Dedifferentiated amniotic fluid mesenchymal stem cell (primary cell): ENCODE data around the gene IRF3.

Source experiments
- DNase-seq: peaks from one replicate; pipeline ENCODE4 v3.0.0-alpha.2; 2016; ENCODE audit errors: extremely low spot score

IRF3 gene, protein sequence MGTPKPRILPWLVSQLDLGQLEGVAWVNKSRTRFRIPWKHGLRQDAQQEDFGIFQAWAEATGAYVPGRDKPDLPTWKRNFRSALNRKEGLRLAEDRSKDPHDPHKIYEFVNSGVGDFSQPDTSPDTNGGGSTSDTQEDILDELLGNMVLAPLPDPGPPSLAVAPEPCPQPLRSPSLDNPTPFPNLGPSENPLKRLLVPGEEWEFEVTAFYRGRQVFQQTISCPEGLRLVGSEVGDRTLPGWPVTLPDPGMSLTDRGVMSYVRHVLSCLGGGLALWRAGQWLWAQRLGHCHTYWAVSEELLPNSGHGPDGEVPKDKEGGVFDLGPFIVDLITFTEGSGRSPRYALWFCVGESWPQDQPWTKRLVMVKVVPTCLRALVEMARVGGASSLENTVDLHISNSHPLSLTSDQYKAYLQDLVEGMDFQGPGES

DNA sequence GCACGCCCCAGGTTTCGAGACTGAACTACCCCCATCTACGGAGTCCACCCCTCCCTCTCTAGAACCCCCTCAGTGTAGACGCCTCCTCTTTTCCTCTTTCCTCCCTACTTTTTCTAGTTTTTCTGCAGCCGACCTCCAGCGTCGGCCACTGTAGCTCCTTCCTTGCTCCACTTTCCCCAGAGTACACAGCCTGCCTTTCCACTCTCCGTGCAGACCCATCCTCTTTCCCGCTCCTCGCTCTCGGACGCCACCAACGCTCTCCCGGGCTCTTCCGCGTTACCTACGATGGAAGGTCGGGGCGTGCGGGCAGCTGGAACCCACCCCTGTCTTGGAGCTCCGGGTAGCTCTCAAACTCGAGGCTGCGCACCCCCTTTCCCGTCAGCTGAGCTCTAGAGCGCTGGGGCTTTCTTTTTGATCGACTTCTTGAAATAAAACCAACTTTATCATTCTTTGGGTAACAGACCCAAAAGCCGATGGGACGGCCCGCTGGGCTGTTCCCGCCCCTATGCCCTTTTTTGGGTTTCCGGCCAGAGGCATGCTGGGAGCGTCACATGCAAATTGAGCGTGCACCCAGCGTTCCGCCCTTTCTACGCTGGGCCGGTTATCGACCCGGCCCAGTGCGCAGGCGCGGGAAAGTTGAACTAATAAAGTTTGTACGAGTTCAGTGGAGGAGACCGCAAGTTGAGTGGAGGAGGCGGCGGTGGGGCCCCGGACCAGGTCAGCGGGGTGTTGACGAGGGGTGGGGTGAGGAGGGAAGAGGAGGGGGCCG, at the start of gene IRF3, which contains the start of gene BCL2L12:
TSS of gene IRF3 (minus strand) at position 507 of the 769 bp plus-strand sequence. CDS start 1,019 bp downstream, outside the sequence.
TSS of gene BCL2L12 (plus strand) at position 583 of the 769 bp plus-strand sequence. CDS start 760 bp downstream, outside the sequence.
- DNase-seq: peak; percentile 96

DNA sequence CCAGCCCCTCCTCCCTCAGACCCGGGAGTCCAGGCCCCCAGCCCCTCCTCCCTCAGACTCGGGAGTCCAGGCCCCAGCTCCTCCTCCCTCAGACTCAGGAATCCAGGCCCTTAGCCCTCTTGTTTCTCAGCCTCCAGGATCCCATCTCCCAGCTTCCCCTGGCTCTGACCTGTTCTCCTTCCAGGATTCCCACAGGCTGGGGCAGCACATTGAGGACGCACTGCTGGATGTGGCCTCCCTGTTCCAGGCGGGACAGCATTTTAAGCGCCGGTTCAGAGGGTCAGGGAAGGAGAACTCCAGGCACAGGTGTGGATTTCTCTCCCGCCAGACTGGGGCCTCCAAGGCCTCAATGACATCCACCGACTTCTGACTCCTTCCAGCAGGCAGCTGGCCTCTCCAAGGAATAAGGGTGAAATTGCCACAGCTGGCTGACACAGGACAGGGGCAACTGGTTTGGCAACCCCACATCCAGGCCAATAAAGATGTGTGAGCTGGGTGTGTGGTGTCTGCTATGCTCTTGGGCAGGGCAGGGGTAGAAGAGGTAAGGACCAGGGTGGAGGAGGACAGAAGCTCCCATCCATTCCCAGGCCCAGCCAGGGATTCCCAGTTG, 47.7 kb upstream of the IRF3 start:
- no peak for DNase-seq

DNA sequence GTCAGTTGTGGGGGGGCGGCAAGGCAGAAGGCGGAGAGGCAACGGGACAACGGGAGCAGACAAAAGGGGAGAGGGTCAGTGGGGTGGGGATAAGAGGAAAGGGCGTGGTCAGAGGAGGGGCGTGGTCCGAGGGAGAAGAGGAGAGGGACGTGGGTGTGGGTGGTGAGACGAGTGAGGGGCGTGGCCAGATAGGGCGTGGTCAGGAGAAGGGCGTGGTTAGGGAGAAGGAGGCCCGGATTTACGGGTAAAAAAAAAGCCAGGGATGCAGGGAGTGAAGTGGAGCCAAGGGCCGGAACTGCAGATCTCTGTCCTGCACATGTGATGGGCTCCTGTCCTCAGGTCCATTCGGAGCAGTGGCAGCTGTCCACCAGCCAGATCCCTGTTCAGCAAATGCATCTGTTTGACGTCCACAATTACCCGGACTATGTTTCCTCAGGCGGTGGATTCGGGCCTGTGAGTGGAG, 46.8 kb upstream of the IRF3 start:
- no peak for DNase-seq

DNA sequence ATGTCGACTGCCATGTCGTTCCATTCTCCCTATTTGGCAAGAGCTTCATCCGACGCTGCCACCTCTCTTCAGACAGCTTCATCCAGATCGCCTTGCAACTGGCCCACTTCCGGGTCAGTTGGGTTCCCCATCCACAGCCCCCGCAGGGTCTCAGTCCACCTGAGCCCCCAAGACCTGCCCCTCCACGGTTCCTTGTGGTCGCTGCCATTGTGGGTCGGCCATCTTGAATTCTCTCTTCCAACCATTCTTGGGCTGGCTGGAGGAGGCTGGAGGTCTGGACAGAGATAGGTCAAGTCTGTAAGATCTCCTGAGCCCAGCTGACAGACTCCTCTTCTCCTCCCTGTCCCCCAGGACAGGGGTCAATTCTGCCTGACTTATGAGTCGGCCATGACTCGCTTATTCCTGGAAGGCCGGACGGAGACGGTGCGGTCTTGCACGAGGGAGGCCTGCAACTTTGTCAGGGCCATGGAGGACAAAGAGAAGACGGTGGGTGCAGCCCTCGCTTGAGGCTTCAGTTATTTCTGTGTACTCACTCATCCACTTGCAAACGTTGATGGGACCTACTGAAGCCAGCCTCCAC, 44.8 kb upstream of the IRF3 start:
- DNase-seq: no peak

DNA sequence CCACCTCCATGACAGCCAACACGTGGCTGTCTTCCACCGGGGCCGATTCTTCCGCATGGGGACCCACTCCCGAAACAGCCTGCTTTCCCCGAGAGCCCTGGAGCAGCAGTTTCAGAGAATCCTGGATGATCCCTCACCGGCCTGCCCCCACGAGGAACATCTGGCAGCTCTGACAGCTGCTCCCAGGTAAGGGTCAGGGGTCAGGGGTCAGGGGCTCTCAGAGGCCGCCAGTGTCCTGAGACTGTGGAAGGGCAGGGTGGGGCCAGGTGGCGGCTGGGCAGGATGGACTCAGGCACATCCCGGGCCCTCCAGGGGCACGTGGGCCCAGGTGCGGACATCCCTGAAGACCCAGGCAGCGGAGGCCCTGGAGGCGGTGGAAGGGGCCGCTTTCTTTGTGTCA, 40.3 kb upstream of the IRF3 start:
- no peak for DNase-seq

DNA sequence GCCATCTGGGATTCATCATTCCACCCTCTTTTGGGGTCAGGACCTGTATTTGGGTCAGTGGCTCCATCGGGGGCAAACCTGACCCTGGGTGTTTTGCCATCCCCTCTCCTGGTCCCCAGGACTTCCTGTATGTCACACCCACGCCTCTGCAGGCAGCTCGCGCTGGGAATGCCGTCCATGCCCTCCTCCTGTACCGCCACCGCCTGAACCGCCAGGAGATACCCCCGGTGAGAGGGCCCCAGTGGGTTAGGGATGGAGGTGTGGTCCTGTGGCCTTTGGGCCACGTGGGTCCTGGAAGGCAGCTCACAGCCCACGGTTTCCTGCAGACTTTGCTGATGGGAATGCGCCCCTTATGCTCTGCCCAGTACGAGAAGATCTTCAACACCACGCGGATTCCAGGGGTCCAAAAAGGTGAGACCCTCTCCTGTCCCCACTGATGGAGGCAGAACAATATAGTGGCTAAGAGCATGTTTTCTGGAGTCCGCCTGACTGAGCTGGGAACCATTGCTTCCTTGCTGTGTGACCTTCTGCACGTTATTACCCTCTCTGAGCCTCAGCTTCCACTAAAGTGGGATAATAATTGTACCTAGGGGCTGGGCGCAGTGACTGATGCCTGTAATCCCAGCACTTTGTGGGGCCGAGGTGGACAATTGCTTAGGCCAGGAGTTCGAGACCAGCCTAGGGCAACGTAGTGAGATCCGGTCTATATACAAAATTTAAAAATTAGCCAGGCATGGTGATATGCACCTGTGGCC, 39.4 kb upstream of the IRF3 start:
- no peak for DNase-seq

DNA sequence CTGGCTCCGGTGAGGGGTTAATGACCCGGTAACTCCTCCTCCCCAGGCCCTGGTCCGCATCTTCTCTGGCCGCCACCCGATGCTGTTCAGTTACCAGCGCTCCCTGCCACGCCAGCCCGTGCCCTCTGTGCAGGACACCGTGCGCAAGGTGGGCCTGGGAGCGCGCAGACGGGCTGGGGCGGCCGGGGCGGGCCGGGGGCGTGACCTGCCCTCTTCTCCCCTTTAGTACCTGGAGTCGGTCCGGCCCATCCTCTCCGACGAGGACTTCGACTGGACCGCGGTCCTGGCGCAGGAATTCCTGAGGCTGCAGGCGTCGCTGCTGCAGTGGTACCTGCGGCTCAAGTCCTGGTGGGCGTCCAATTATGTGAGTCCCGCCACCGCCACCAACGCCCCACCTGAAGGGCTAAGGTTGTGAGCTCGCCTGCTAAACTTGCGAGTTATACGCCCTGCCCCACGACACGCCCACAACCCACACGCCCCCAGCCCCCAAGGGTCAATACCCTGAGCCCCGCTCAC, 35.7 kb upstream of the IRF3 start:
- no peak for DNase-seq

DNA sequence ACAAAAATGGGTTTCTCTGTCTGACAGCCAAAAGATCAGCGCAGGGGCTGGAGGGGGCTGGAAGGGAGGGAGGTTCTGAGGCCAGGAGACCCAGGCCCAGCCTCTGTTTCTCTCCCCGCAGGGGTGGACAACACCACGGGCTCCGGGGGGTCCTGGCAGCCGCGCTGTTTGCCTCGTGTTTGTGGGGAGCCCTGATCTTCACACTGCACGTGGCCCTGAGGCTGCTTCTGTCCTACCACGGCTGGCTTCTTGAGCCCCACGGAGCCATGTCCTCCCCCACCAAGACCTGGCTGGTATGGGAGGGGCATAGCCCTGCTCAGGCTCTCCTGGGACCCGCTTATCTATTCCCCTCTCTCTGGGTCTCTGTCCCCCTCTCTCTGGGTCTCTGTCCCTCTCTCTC, 34.9 kb upstream of the IRF3 start:
- no peak for DNase-seq

DNA sequence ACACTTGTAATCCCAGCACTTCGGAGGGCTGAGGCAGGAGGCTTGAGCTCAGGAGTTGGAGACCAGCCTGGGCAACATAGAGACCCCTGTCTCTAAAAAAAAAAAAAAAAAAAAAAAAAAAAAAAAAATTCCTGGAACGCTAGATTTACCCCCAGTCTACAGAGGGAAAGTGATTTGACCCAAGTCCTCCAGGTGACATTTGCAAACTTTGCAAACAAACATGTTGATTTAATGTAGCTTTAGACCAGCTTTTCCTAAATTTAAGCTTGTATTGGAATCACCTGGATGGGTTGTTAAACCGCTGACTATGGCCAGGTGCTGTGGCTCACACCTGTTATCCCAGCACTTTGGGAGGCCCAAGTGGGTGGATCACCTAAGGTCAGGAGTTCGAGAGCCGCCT, 33.7 kb upstream of the IRF3 start:
- no peak for DNase-seq

DNA sequence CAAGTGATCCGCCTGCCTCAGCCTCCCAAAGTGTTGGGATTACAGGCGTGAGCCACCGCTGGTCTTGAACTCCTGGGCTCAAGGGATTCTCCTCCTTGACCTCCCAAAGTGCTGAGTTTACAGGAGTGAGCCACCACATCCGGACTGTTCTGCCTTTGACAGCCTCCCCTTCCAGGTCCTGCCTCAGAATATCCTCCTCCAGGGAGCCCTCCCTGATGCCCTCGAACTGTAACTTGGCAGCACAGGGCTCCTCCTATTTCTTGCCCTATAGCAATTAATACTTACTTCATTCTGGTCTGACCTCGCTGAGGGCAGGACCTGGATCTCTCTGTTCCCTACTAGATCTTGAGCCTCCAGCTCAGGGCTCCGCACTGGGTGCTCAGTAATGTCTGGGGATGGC, 31.2 kb upstream of the IRF3 start:
- DNase-seq: no peak

DNA sequence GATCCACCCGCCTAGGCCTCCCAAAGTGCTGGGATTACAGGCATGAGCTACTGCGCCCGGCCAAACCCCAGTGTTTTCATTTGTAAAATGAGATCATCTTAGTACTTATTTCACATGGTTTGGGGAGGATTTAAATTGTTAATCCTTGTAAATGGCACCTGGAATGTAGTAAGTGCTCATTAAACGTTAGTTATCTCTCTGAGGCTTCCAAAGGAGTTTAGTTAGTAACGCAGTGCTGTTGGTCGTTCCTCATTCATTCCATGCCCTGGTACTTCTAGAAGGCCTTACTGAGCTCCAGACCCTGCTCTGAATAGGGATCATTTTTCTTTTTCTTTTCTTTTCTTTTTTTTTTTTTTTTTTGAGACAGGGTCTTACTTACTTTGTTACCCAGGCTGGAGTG, 30.5 kb upstream of the IRF3 start:
- no peak for DNase-seq

DNA sequence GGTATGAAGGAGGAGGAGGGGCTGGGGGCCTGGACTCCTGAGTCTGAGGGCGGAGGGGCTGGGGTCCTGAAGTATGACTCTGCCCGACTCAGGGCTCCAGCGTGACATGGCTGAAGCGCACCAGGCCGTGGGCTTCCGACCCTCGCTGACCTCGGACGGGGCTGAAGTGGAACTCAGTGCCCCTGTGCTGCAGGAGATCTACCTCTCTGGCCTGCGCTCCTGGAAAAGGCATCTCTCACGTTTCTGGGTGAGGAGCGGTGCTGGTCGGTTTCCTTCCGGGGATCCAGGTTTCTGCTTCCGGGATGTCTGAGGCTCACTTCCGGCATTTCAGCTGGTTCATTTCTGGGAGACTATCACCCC, 26.5 kb upstream of the IRF3 start:
- DNase-seq: no peak

DNA sequence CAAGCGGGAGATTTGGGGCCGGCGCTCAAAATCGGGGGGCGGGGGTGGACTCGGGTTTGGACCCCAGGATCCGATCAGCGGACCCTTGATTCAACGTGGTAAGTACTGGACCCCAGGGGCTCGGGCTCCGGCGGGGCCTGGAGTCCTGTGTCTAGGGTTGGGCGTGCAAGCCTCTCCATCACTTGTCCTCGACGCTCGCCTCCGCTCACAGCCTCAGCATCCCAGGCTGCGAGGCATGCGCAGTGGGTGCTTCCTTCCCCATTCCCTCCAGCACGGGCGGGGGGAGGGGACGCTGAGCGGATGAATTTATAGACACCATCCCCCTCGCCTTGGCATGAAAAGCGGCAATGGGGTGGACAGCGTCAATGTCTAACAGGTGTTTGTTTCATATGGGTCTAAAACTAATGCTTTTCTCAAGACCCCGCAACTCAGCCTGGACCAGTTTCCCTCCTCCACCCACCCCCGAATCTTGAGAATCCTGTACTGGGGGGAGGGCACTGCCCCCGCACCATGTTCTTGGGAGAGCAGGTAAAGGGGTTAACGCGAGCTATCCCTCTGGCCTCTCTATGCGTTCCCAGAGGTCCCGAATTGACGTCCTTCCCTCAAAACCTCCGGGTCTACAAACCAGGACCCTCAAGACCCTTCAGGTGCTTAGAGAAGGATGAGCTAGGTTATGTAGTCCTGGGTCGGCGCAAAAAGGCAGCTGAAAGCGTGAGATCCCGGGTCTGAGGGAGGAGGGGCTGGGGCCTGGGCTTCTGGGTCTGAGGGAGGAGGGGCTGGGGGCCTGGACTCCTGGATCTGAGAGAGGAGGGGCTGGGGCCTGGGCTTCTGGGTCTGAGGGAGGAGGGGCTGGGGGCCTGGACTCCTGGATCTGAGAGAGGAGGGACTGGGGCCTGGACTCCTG, 25.8 kb upstream of the IRF3 start:
- peak; percentile 58 for DNase-seq

DNA sequence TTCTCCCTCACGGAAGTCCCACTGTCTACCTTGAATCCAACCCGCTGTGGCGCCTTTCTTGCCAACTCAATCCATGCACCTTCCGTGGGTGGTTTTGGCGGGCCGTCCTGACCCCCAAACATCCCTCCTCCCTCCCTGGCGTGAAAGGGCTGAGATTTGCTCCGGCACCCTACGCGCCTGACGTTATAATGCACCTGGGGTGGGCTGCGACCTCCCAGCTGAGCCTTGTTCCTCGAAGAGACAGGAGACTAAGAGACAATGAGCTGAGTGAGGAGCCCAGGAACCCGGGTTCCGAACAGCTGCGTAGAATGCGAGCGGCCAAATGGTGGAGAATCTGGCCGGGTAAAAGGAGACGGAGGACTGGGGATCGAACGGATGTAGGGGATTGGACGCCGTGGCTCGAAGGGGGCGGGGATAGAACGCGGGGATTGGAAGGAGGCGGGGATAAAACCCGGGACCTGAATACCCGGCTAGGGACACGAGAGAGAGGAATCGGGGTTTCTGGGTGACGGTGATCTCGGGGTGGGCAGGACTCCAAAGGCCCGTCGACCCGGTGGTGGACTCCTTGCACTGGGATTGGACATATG, 25.1 kb upstream of the IRF3 start, which contains the start of gene CPT1C:
TSS of gene CPT1C (plus strand) at position 461 of the 587 bp plus-strand sequence. CDS start 1,137 bp downstream, outside the sequence.
- DNase-seq: peak; percentile 57

DNA sequence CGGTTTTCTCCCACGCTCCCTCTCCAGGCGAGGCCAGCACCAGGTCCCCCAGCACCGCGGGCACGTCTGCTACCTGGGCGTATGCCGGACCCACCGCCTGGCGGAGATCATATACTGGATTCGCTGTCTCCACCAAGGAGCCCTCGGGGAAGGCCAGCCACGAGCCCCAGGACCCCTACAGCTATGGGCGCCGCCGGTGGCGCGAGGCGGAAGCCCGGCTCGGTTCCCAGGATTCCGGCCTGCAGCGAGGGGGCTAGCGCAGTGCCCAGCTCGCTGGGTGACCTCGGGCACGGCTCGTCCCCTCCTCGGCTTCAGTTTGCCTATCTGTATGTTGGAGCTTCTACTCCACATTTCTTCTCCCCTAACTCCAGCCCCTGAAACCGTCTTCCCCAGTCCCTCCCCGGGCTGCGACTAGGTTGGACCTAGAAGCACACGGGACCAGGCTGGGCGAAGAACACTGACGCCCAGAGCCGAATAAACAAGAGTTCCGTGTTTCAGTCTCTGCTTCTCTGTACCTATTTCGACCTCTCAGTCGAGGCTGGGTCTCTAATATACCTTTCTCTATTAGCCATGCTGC, 24.5 kb upstream of the IRF3 start:
- DNase-seq: no peak

DNA sequence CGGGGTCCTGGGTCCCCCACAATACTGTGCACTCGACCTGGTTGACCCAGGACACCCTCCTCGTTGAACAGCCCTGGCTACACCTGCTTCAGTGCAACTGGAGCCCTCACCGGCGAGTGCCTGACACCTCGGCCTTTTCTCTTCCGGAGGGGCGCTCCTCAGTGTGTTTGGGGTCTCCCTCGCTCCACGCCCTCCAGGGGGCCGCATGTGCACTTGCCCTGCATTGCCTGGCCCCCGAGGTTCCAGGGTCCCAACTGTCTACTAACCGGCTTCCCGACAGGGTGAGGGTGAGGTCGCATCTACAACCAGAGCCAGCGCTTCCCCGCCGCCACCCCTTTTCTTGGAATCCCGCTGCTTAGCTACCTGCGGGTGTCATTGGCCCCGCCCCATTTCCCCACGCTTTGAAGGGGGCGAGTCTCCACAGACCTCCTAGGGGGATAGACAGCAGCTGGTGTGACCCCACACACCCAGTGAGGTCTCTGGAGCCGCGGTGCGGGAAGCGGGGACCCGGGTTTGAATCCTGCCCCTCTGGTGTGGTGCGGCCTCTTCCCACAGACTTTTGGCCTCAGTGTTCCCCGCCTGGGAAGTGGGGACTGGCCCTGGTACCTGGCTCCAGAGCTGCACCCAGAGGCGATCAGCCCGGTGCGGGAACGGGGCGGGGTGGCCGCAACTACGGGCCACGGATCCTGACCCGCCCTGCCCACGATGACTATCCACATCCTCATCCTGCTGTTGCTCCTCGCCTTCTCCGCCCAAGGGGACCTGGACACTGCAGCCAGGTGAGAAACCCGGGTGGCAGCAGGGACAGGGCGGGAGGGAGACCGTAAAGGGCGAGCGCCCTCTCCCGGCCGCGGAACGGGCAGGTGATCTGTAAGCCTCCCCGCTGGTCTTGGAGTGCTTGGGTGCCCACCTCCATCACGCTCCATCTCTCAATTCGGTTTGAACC, 23.7 kb upstream of the IRF3 start, which contains the start of gene ADM5:
TSS of gene ADM5 (plus strand) at position 462 of the 946 bp plus-strand sequence. CDS start at position 706, 244 bp downstream.
- no peak for DNase-seq

DNA sequence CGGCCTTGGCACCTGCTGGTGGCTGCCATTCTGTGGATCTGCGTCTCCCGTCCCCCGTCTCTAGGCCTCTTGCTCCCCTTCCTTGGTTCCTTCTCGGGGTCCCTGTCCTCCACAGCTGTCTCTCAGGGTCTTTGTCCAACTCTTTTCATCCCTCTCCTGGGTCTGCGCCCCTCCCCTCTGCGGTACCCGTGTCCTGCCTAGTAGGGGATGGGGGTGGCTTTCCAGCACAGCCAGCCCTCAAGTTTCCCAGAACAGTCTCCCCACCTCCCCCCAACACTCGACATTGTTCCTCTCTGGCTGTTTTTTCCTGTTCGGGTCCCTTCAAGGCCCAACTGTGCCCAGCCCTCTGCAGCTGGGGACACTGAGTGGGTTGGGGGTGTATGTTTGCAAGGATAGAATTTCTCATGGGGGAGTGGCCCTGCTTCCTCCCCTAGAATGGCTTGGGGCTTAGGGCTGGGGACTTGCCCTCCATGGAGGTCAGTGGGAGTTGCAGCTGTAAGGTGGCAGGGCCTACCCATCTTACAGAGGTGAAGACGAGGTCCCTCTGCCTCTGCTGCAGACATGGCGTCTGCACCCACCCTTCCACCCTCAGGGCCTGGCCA, 23.0 kb upstream of the IRF3 start:
- no peak for DNase-seq
